GM10248 (cell line): Measurements from ENCODE around the gene GPR78.

Experiments
- CTCF ChIA-PET: fragments of 300-600 bp; sonication (Branson Sonifier 250); formaldehyde crosslinking; extraction: SDS; loops from one replicate; lab custom pipeline; 2021; ENCODE audit warnings: antibody characterized with exemption; lab: Yijun Ruan, JAX
- POLR2A ChIA-PET: fragments of 350-650 bp; sonication (Branson Sonifier 250); formaldehyde crosslinking; extraction: SDS; loops from one replicate; lab custom pipeline; 2020; ENCODE audit warnings: antibody characterized with exemption; lab: Yijun Ruan, JAX
- DNase-seq: peaks from one replicate; pipeline ENCODE4 v3.0.0; 2012; ENCODE audit errors: extremely low spot score
- CTCF ChIP-seq: IDR thresholded peaks from 2 replicates; pipeline ENCODE4 v1.5.1; 2012; ENCODE audit warnings: mild to moderate bottlenecking, low read depth; ENCODE audit errors: extremely low read depth, missing control alignments, control extremely low read depth

GPR78 gene

GRCh38 chr4:8559524-8560264 is 20.5 kb upstream of the GPR78 start:
- ChIA-PET CTCF (interaction anchor here (1.2 kb wide), 1 partner anchor 91 kb away, joined by 3 read pairs; no protein-coding TSS in a partner anchor), POLR2A (no interaction called here)
- no peak for TF ChIP-seq CTCF
- no peak for DNase-seq

- CTCF ChIA-PET, result no interaction called here
- no peak for DNase-seq
- POLR2A ChIA-PET, result no interaction called here
- no peak for TF ChIP-seq CTCF
These were observed 19.7 kb upstream of the GPR78 start for GRCh38 chr4:8560265-8561047.

DNA sequence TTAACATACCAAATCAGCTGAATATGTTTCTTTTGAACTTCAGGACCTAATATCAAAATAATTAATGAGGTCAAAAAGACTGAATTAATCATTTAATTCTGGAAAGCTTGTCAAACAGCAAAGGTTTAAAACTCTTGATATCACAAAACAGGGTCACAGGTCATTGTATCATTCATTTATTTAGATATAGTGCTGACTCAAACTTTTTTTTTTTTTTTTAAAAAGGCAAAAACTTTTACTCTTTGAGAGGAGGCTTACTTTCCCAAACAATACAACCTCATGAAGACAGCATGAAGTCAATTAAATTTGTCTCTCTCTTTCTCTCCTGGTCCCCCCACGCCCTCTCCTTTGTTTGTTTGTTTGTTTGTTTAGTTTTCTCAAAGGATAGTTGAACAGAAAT is 15.6 kb upstream of the GPR78 start:
- ChIA-PET POLR2A (no interaction called here), CTCF (interaction anchor here (1.3 kb wide), 1 partner anchor 13 kb away, joined by 3 read pairs; no protein-coding TSS in a partner anchor)
- no peak for TF ChIP-seq CTCF
- no peak for DNase-seq

DNA sequence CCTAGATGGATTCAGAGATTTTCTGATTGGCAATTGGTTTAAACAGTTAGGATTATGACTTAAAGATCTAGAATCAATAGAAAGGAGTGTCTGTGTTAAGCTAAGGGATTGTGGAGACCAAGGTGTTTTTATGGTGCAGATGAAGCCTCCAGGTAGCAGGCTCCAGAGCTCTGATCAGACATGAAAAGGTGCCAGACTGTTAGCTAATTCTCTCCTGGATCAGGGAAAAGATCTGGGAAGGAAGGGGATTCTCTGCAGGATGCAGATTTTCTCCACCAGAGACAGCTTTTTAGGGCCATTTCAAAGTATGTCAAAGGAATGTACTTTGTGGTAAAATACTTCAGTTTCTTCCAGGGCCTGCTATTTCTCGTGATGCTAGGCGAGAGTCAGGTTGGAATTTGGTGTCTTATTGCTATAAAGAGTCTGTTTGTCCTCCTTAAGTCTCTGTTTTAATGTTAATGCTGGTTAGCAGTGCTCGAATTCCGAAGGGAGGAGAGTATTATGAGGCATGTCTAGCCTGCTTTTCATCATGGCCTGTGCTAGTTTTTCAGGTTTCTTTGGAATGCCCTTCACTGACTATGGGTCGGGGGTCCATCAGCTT is 12.0 kb upstream of the GPR78 start:
- TF ChIP-seq CTCF, result no peak
- ChIA-PET CTCF (interaction anchor here (2.3 kb wide), 1 partner anchor 21 kb away, joined by 5 read pairs; no protein-coding TSS in a partner anchor), POLR2A (no interaction called here)
- DNase-seq, result no peak

DNA sequence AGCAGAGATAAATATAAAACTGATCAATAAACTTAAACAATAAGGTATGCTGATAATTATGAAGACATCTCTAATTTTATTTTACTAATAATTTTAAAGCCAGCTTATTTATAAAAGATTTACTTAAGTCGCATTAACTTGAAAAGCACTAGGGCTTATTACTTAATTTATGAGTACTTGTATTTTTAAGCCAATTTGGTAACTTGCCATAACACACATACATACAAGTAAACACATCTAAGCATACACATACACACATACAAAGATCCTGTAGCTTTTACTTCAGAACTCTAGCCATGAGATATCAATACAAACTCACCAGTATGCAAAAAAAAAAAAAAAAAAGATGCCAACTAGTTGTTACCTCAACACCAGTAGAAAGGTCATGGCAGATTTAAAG is 10.0 kb upstream of the GPR78 start:
- POLR2A ChIA-PET, result no interaction called here

More for the DNA sequence above, 10.0 kb upstream of the GPR78 start:
- TF ChIP-seq CTCF, result no peak
- no peak for DNase-seq
- CTCF ChIA-PET, result interaction anchor here (1.1 kb wide), 1 partner anchor 37 kb away, joined by 3 read pairs; no protein-coding TSS in a partner anchor
